Skin epidermis (tissue), 12 donors: Measurements from ENCODE around the gene DPY19L2.
"Not testable (repeated sequence)": the region's sequence is repeated elsewhere in the genome, so short reads cannot be mapped to it uniquely, and the experiment has no call there.

Experiments
- H3K27ac ChIP-seq, 21 experiments: fragments of 200-600 bp; sonication (generic) in 11 of 21; one replicate each; pipeline ENCODE4 v1.5.0; 2020; ENCODE audit warnings: mild to moderate bottlenecking in 3 of 21, inconsistent platforms in 2 of 21, moderate library complexity in 2 of 21
- H3K4me3 ChIP-seq, 7 experiments: fragments of 200-600 bp; sonication (generic) in 2 of 7; one replicate each; pipeline ENCODE4 v1.5.0; 2020; ENCODE audit warnings: inconsistent platforms in 2 of 7, mild to moderate bottlenecking in 2 of 7, moderate library complexity in 1 of 7

DPY19L2 gene

GRCh38 chr12:63668028-63668799 is at the start of gene DPY19L2:
TSS of gene DPY19L2 (minus strand) at chr12:63668493. CDS start at chr12:63668393, 100 bp downstream.
- H3K4me3 ChIP-seq = peak within 1 kb of the TSS; percentile 38 to 54 (median 45)
- peak within 1 kb of the TSS in 11 of 21 experiments; percentile 7 to 79 (median 47) for H3K27ac ChIP-seq

GRCh38 chr12:63716891-63717290 is 48.6 kb upstream of the DPY19L2 start:
- H3K27ac ChIP-seq = not testable (repeated sequence)

GRCh38 chr12:63715107-63715625 is 46.9 kb upstream of the DPY19L2 start:
- not testable (repeated sequence) for H3K4me3 ChIP-seq, H3K27ac ChIP-seq

More at GRCh38 chr12:63716891-63717290, 48.6 kb upstream of the DPY19L2 start:
- H3K4me3 ChIP-seq = not testable (repeated sequence)

- H3K27ac ChIP-seq, H3K4me3 ChIP-seq: not testable (repeated sequence)
These were observed 46.1 kb upstream of the DPY19L2 start for GRCh38 chr12:63714409-63714808.

- H3K27ac ChIP-seq, H3K4me3 ChIP-seq: not testable (repeated sequence)
These were observed 45.4 kb upstream of the DPY19L2 start for GRCh38 chr12:63713681-63714075.

GRCh38 chr12:63712979-63713680 is 44.8 kb upstream of the DPY19L2 start:
- H3K27ac ChIP-seq, H3K4me3 ChIP-seq: not testable (repeated sequence)

- not testable (repeated sequence) for H3K27ac ChIP-seq, H3K4me3 ChIP-seq
These were observed 44.2 kb upstream of the DPY19L2 start for GRCh38 chr12:63712376-63712974.

GRCh38 chr12:63711339-63711738 is 43.0 kb upstream of the DPY19L2 start:
- not testable (repeated sequence) for H3K27ac ChIP-seq, H3K4me3 ChIP-seq

- Histone ChIP-seq H3K27ac (no peak overlapping the region), H3K4me3 (no peak overlapping the region)
These were observed 38.0 kb upstream of the DPY19L2 start for GRCh38 chr12:63706336-63706735.

GRCh38 chr12:63699678-63700382 is 31.5 kb upstream of the DPY19L2 start:
- H3K4me3 ChIP-seq, H3K27ac ChIP-seq: not testable (repeated sequence)

GRCh38 chr12:63699011-63699410 is 30.7 kb upstream of the DPY19L2 start:
- not testable (repeated sequence) for H3K27ac ChIP-seq, H3K4me3 ChIP-seq

- H3K27ac ChIP-seq, H3K4me3 ChIP-seq: not testable (repeated sequence)
These were observed 22.5 kb upstream of the DPY19L2 start for GRCh38 chr12:63690837-63691236.

- H3K27ac ChIP-seq, H3K4me3 ChIP-seq: not testable (repeated sequence)
These were observed 20.8 kb upstream of the DPY19L2 start for GRCh38 chr12:63689141-63689540.

- H3K4me3 ChIP-seq = not testable (repeated sequence)
These were observed 18.3 kb upstream of the DPY19L2 start for GRCh38 chr12:63686623-63687022.

GRCh38 chr12:63685789-63686188 is 17.5 kb upstream of the DPY19L2 start:
- H3K4me3 ChIP-seq, H3K27ac ChIP-seq: not testable (repeated sequence)

More at GRCh38 chr12:63686623-63687022, 18.3 kb upstream of the DPY19L2 start:
- not testable (repeated sequence) for H3K27ac ChIP-seq

- not testable (repeated sequence) for H3K4me3 ChIP-seq, H3K27ac ChIP-seq
These were observed 14.3 kb upstream of the DPY19L2 start for GRCh38 chr12:63682617-63683016.

GRCh38 chr12:63680758-63681157 is 12.5 kb upstream of the DPY19L2 start:
- not testable (repeated sequence) for H3K27ac ChIP-seq, H3K4me3 ChIP-seq

GRCh38 chr12:63672550-63672949 is 4.3 kb upstream of the DPY19L2 start:
- not testable (repeated sequence) for H3K27ac ChIP-seq, H3K4me3 ChIP-seq

- H3K27ac ChIP-seq, H3K4me3 ChIP-seq: not testable (repeated sequence)
These were observed 1.6 kb upstream of the DPY19L2 start for GRCh38 chr12:63669936-63670335.

- Histone ChIP-seq H3K27ac (peak overlapping the region in 1 of 21 experiments; percentile 18), H3K4me3 (peak overlapping the region in 1 of 7 experiments; percentile 43)
These were observed 1.1 kb upstream of the DPY19L2 start for GRCh38 chr12:63669427-63669826.
